Measurements from ENCODE around the gene GMPS. TPM values are rescaled to one million over a fixed set of nuclear protein-coding genes. Genes with fewer than 3 reads are reported as not detected.

Gene GMPS
- total RNA-seq, 2 experiments from 2014 or later = 114 to 123 TPM

DNA sequence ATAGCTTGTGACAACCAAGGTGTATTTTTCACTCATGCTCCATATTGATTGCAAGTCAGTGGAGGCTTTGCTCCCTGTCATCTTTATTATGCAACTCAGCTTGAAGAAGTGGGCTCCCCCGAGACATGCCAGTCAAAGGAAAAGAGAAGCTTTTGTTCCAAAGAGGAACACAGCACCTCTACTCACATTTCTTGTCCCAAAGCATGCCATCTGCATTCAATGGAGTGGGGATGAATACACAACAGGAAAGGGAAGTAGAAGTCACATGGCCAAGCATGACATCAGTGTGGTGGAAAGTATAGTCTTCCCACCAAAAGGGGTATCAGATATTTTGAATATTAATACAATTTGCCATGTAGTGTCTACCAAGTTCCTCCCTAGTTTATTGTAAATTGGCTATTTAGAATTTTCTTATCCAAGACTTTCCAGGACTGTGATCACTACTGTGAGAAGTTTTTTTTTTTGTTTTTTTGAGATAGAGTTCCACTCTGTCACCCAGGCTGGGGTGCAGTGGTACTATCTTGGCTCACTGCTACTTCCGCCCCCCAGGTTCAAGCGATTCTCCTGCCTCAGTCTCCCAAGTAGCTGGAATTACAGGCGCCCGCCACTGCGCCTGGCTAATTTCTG, 114.5 kb downstream of the GMPS start:
- Mint-ChIP-seq H3K36me3 (ENCODE audit: low read depth) (no peaks in the 10 kb centered on the region), H3K4me1 (ENCODE audit: low read depth) (no peaks in the 10 kb centered on the region), H3K9me3 (no peaks in the 10 kb centered on the region), H3K4me3 (no peak overlapping the region), H3K27ac (no peak overlapping the region), H3K27me3 (ENCODE audit: low read depth) (no peaks in the 10 kb centered on the region)
- no peak for DNase-seq
- intact Hi-C loops (cut with micrococcal nuclease) = no loop called here
- CTCF ChIA-PET = no interaction called here

DNA sequence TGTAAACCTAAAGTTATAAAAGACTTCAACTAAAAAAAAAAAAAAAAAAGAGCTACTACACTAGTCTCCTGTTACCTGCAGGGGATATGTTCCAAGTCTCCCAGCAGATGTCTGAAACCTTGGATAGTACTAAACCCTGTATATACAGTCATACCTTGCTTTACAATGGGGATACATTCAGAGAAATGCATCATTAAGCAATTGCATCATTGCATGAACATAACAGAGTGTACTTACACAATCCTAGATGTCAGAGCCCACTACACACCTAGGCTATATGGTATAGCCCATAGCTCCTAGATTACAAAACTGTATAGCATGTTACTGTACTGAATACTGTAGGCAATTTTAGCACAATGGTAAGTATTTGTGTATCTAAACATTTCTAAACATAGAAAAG, 119.1 kb downstream of the GMPS start:
- no peaks in the 10 kb centered on the region for H3K27me3 Mint-ChIP-seq (ENCODE audit: low read depth)
- no peaks in the 10 kb centered on the region for H3K4me1 Mint-ChIP-seq (ENCODE audit: low read depth)

DNA sequence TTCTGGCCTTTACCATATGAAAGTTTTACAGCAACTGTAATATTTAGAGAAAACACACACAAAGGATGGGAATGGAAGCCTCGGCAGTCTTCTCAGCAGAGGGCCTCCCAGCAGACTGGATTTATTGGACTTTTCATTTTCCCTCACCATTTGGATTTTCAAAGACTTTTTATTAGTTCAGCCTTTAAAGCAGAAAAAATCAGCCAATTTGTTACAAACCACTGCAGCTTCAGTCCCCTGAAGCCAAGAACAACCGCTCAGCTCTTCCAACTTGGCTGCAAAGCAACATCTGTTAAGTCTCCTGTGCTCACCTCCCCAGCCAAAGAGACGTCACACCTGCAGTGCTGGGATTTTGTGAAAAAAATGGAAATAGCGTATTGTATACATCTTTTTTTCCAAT, 120.8 kb downstream of the GMPS start:
- H3K27ac Mint-ChIP-seq = no peak overlapping the region

More for the DNA sequence above, 119.1 kb downstream of the GMPS start:
- Mint-ChIP-seq H3K9me3 (no peaks in the 10 kb centered on the region), H3K4me3 (no peak overlapping the region), H3K36me3 (ENCODE audit: low read depth) (no peaks in the 10 kb centered on the region), H3K27ac (no peak overlapping the region)
- CTCF ChIA-PET = no interaction called here
- DNase-seq = no peak
- intact Hi-C loops (cut with micrococcal nuclease) = no loop called here

DNA sequence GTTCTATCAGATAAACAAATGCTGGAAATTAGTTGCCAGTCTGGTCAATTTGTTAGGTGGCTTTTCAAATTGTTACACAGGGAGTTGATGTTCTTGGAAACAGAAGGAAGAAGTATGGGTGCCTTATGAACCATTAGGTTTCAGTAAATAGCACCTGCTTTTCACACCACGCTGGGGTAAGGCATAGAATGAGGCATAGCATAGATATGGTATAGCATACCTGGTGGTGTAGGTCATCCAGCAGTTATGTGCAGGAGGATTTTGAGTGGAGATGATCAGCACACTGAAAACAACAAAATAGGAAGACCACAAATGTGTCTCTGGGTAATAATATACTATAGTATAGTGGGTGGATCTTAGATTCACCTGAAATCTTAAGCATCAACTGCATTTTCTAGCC, 121.4 kb downstream of the GMPS start:
- DNase-seq = no peak
- intact Hi-C loops (cut with micrococcal nuclease) = no loop called here
- H3K27ac Mint-ChIP-seq = no peak overlapping the region

More for the DNA sequence above, 120.8 kb downstream of the GMPS start:
- no peaks in the 10 kb centered on the region for H3K4me1 Mint-ChIP-seq (ENCODE audit: low read depth)
- no peak overlapping the region for H3K4me3 Mint-ChIP-seq
- DNase-seq = no peak
- CTCF ChIA-PET = no interaction called here
- intact Hi-C loops (cut with micrococcal nuclease) = no loop called here
- H3K36me3 Mint-ChIP-seq (ENCODE audit: low read depth) = no peaks in the 10 kb centered on the region
- no peaks in the 10 kb centered on the region for H3K9me3 Mint-ChIP-seq
- no peaks in the 10 kb centered on the region for H3K27me3 Mint-ChIP-seq (ENCODE audit: low read depth)

More for the DNA sequence above, 121.4 kb downstream of the GMPS start:
- H3K9me3 Mint-ChIP-seq = no peaks in the 10 kb centered on the region
- CTCF ChIA-PET = no interaction called here
- no peaks in the 10 kb centered on the region for H3K27me3 Mint-ChIP-seq (ENCODE audit: low read depth)
- no peak overlapping the region for H3K4me3 Mint-ChIP-seq
- no peaks in the 10 kb centered on the region for H3K36me3 Mint-ChIP-seq (ENCODE audit: low read depth)
- no peaks in the 10 kb centered on the region for H3K4me1 Mint-ChIP-seq (ENCODE audit: low read depth)

Other genes starting within 250 kb of the GMPS start
- gene PLCH1, start 125.6 kb upstream of the GMPS start, total RNA-seq = under 1 TPM; 0.21 to 0.27 TPM
- gene C3orf33, start 64.4 kb upstream of the GMPS start, total RNA-seq = 1 to 10 TPM; 2.7 to 3.2 TPM
- 10 to 100 TPM; 14.7 to 15.2 TPM for gene SLC33A1, start 16.2 kb upstream of the GMPS start, total RNA-seq
- not detected for gene KCNAB1, start 249.9 kb downstream of the GMPS start, total RNA-seq

Data from activated naive CD4-positive, alpha-beta T cell treated with anti-CD3 and anti-CD28 coated beads for 36 hours (primary cell).